ENCODE measurements around the gene TENM4. TPM values are rescaled to one million over a fixed set of nuclear protein-coding genes. Genes with fewer than 3 reads are reported as not detected.

The TENM4 gene
- total RNA-seq, 4 donors from 2014 or later, result 7.7 to 39.3 (median 16.1) TPM

DNA sequence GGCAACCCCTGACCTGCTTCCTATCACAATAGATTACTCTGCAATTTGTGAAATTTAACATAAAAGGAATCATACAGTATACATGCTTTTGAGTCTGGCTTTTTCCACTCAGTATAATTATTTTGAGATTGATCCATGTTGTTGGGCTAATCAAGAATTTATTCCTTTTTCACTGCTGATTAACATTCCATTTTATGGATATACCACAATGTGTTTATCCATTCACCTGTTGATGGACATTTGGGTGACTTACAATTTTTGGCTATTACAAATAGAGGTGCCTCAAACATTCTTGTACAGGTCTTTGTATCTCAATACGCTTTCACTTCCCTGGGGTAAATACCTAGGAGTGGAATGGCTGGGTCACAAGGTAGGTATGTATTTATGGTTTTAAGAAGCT lies 24.9 kb downstream of the TENM4 start:
- H3K9me3 ChIP-seq, result peaks cover 0 to 7% (median 0%) of the 10 kb centered on the region in 3 donors
- no peaks in the 10 kb centered on the region for H3K27me3 ChIP-seq
- peaks cover 5 to 75% (median 29%) of the 10 kb centered on the region in 3 donors for H3K4me1 ChIP-seq
- DNase-seq, result no peak
- H3K27ac ChIP-seq, result no peak overlapping the region
- WGBS, 2 donors, result 100% methylated on average over 1 of the region's 1 CpG
- H3K36me3 ChIP-seq, result no peaks in the 10 kb centered on the region
- TF ChIP-seq, protein P1, sequence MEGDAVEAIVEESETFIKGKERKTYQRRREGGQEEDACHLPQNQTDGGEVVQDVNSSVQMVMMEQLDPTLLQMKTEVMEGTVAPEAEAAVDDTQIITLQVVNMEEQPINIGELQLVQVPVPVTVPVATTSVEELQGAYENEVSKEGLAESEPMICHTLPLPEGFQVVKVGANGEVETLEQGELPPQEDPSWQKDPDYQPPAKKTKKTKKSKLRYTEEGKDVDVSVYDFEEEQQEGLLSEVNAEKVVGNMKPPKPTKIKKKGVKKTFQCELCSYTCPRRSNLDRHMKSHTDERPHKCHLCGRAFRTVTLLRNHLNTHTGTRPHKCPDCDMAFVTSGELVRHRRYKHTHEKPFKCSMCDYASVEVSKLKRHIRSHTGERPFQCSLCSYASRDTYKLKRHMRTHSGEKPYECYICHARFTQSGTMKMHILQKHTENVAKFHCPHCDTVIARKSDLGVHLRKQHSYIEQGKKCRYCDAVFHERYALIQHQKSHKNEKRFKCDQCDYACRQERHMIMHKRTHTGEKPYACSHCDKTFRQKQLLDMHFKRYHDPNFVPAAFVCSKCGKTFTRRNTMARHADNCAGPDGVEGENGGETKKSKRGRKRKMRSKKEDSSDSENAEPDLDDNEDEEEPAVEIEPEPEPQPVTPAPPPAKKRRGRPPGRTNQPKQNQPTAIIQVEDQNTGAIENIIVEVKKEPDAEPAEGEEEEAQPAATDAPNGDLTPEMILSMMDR (IDR thresholded peaks at IDR 0.05), result no peak
- no peak for TF ChIP-seq POLR2A (IDR thresholded peaks at IDR 0.05)
- intact Hi-C loops (cut with DNase I), result no loop called here
- no peak overlapping the region for H3K4me3 ChIP-seq

DNA sequence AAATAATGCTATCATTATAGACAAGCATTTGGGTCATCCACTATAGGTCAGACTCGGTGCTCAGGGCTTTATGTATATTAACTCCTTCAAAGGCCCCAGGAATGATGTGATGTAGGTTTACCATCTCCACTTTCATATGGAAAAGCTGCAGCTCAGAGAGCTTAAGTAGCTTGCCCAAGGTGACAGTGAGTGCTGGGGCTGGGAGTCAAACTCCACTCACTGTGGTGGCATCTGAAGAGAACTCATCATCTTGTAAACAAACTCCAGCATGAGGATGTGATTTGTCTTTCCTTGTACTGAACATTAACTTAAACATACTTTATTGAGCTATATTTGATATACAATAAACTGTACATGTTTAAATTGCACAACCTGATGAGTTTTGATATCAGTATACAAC lies 25.4 kb downstream of the TENM4 start:
- peaks cover 0 to 7% (median 0%) of the 10 kb centered on the region in 3 donors for H3K9me3 ChIP-seq
- no peaks in the 10 kb centered on the region for H3K27me3 ChIP-seq
- intact Hi-C loops (cut with DNase I), result no loop called here
- DNase-seq, result no peak
- no peaks in the 10 kb centered on the region for H3K36me3 ChIP-seq
- TF ChIP-seq, protein P1 (IDR thresholded peaks at IDR 0.05), result no peak
- TF ChIP-seq POLR2A (IDR thresholded peaks at IDR 0.05), result no peak
- H3K4me3 ChIP-seq, result no peak overlapping the region
- WGBS, 2 donors, result 31 to 50% methylated on average over 1 of the region's 1 CpG
- peak overlapping the region in 2 of 4 donors; percentile 63 to 66 for H3K27ac ChIP-seq
- peaks cover 5 to 72% (median 29%) of the 10 kb centered on the region in 3 donors for H3K4me1 ChIP-seq

DNA sequence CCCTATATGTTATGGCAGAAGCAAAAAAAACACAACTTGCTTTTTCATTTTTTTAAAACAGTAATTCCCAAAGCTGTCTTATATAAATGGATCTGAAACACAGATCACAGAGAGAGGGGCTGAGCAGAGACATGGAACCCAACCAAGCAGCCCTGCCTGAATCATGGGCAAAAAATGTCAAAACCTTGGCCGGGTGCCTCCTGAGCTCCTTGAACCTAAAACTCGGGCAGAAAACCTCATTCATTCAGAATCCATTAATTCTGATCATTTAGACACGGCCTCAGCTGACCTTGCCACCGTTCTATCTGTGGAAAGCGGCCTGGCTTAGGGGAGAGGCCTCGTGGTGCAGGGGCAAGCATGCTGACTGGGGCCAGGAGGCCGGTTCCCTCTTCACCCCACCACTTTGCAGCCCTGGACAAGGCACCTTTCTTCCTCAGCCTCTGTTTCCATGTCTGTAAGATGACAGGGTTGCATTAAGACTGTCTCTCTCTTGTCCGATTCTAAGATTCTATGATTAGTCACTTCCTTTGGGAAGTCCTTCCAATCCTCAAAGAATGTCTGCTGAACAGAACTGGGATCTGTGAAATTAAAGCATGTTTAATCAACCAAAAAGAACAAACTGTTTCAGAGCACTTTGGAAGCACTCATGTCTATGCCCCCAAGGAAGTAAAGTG lies 26.0 kb downstream of the TENM4 start:
- H3K27ac ChIP-seq, result peak overlapping the region in 3 of 4 donors; percentile 52 to 66 (median 63)
- intact Hi-C loops (cut with DNase I), result no loop called here
- H3K4me3 ChIP-seq, result no peak overlapping the region
- DNase-seq, result no peak
- H3K27me3 ChIP-seq, result no peaks in the 10 kb centered on the region
- H3K9me3 ChIP-seq, result peaks cover 0 to 7% (median 0%) of the 10 kb centered on the region in 3 donors
- no peaks in the 10 kb centered on the region for H3K36me3 ChIP-seq
- 29 to 31% methylated on average over 5 to 7 of the region's 8 CpGs for WGBS, 2 donors
- TF ChIP-seq, protein P1 (IDR thresholded peaks at IDR 0.05), result no peak
- no peak for TF ChIP-seq POLR2A (IDR thresholded peaks at IDR 0.05)
- H3K4me1 ChIP-seq, result peaks cover 5 to 65% (median 29%) of the 10 kb centered on the region in 3 donors

DNA sequence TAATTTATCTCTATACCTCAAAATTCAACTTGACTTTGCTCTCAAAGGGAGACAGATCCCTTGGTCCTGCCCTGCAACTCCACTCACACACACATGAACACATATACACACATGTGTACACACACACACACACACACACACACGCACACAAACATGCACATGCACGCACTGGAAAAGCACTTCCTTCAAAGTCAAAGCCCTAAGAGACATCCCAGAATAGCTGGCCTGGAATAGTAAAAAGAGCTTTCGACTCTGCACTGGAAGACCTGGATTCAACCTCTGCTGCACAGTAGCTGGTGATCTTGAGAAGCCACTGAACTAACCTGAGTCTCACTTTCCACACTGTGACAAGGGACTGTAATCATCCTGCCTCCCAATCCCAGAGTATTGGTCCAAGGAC lies 26.8 kb downstream of the TENM4 start:
- no peak for TF ChIP-seq POLR2A (IDR thresholded peaks at IDR 0.05)
- TF ChIP-seq, protein P1 (IDR thresholded peaks at IDR 0.05), result no peak
- H3K27me3 ChIP-seq, result no peaks in the 10 kb centered on the region
- H3K36me3 ChIP-seq, result no peaks in the 10 kb centered on the region
- H3K27ac ChIP-seq, result peak overlapping the region in 2 of 4 donors; percentile 63 to 66
- intact Hi-C loops (cut with DNase I), result no loop called here
- H3K4me1 ChIP-seq, result peaks cover 0 to 59% (median 29%) of the 10 kb centered on the region in 3 donors
- H3K4me3 ChIP-seq, result no peak overlapping the region
- H3K9me3 ChIP-seq, result peaks cover 0 to 7% (median 0%) of the 10 kb centered on the region in 3 donors
- no peak for DNase-seq
- WGBS, 2 donors, result 22 to 49% methylated on average over 2 to 3 of the region's 3 CpGs

DNA sequence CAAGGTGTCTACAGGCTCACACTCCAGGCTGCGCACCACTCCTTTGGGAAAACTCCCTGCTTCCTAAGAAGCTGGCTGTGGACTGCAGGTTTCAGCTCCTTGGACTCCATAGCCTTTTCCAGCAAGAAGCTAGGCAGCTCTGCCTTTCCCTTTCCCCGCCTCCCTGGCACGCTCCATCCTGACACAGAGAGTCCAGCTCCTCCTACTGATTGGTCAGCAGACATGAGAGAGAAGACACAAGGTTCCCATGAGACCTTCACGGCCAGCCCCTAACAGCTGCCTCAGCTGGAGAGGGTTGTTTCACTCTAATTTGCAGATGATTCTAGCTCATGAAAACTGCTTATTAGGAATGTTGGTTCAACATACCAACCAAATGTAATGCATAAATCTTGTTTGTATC lies 27.6 kb downstream of the TENM4 start:
- 17 to 44% methylated on average over 1 to 4 of the region's 4 CpGs for WGBS, 2 donors
- no peaks in the 10 kb centered on the region for H3K27me3 ChIP-seq
- H3K27ac ChIP-seq, result no peak overlapping the region
- no peaks in the 10 kb centered on the region for H3K36me3 ChIP-seq
- DNase-seq, result no peak
- H3K9me3 ChIP-seq, result peaks cover 0 to 7% (median 0%) of the 10 kb centered on the region in 3 donors
- H3K4me3 ChIP-seq, result no peak overlapping the region
- TF ChIP-seq POLR2A (IDR thresholded peaks at IDR 0.05), result no peak
- TF ChIP-seq, protein P1 (IDR thresholded peaks at IDR 0.05), result no peak
- intact Hi-C loops (cut with DNase I), result no loop called here
- H3K4me1 ChIP-seq, result peaks cover 0 to 51% (median 25%) of the 10 kb centered on the region in 3 donors
